GM10248 (cell line): Measurements from ENCODE around the gene YJEFN3.

Source experiments
- CTCF ChIA-PET: fragments of 300-600 bp; sonication (Branson Sonifier 250); formaldehyde crosslinking; extraction: SDS; loops from one replicate; lab custom pipeline; 2021; ENCODE audit warnings: antibody characterized with exemption; lab: Yijun Ruan, JAX
- POLR2A ChIA-PET: fragments of 350-650 bp; sonication (Branson Sonifier 250); formaldehyde crosslinking; extraction: SDS; loops from one replicate; lab custom pipeline; 2020; ENCODE audit warnings: antibody characterized with exemption; lab: Yijun Ruan, JAX
- DNase-seq: peaks from one replicate; pipeline ENCODE4 v3.0.0; 2012; ENCODE audit errors: extremely low spot score
- CTCF ChIP-seq: IDR thresholded peaks from 2 replicates; pipeline ENCODE4 v1.5.1; 2012; ENCODE audit warnings: mild to moderate bottlenecking, low read depth; ENCODE audit errors: extremely low read depth, missing control alignments, control extremely low read depth

The YJEFN3 gene

GRCh38 chr19:19515642-19516519 is 12.8 kb upstream of the YJEFN3 start, which contains the start of gene NDUFA13:
NDUFA13 (plus strand) TSS chr19:19516225; CDS start chr19:19516239, 14 bp downstream.
- POLR2A ChIA-PET, result interaction anchor here (0.6 kb wide), 1 partner anchor 197 kb away, joined by 5 read pairs; no protein-coding TSS in a partner anchor
- peak; percentile 95 for DNase-seq
- CTCF ChIA-PET, result interaction anchor here (1.0 to 2.3 kb wide), 7 partner anchors 9 to 154 kb away, joined by 3 to 7 read pairs (median 4); partner anchors contain the start of gene GMIP
- no peak for TF ChIP-seq CTCF

- CTCF ChIA-PET, result no interaction called here
- no peak for DNase-seq
- no peak for TF ChIP-seq CTCF
- POLR2A ChIA-PET, result no interaction called here
These were observed 11.5 kb upstream of the YJEFN3 start for GRCh38 chr19:19517235-19517619.

GRCh38 chr19:19520989-19521388 is 7.7 kb upstream of the YJEFN3 start:
- DNase-seq, result no peak
- POLR2A ChIA-PET, result no interaction called here
- TF ChIP-seq CTCF, result no peak
- CTCF ChIA-PET, result no interaction called here

GRCh38 chr19:19523177-19523576 is 5.5 kb upstream of the YJEFN3 start:
- ChIA-PET POLR2A (no interaction called here), CTCF (no interaction called here)
- no peak for TF ChIP-seq CTCF
- no peak for DNase-seq

GRCh38 chr19:19524053-19524452 is 4.7 kb upstream of the YJEFN3 start:
- peak; percentile 5 for TF ChIP-seq CTCF
- no peak for DNase-seq
- CTCF ChIA-PET, result interaction anchor here (1.5 to 2.2 kb wide), 2 partner anchors 8 to 30 kb away, joined by 4 to 6 read pairs; partner anchors contain the start of genes NDUFA13 and TSSK6
- POLR2A ChIA-PET, result no interaction called here

GRCh38 chr19:19525611-19526380 is 2.9 kb upstream of the YJEFN3 start:
- ChIA-PET CTCF (interaction anchor here (0.7 to 2.2 kb wide), 4 partner anchors 10 to 118 kb away, joined by 3 to 6 read pairs (median 4); partner anchors contain the start of genes GMIP, NDUFA13 and TSSK6), POLR2A (interaction anchor here (0.6 kb wide), 1 partner anchor 69 kb away, joined by 3 read pairs; no protein-coding TSS in a partner anchor)
- no peak for TF ChIP-seq CTCF
- no peak for DNase-seq
